DND-41 (cell line): ENCODE measurements around the gene DTD2.

Experiments
- ATAC-seq: fragments of 200-7000 bp; cut with Tn5 transposase; 3 replicates; pipeline ENCODE4 v1.9.1; 2021; ENCODE audit warnings: low read depth; ENCODE audit not compliant: insufficient read depth
- DNase-seq: peaks from one replicate; pipeline ENCODE4 v3.0.0-alpha.2; 2020
- H2AFZ ChIP-seq: 2 replicates; pipeline ENCODE4 v1.6.0; 2012; ENCODE audit warnings: low read depth, low read length
- H3K27ac ChIP-seq: 2 replicates; pipeline ENCODE4 v1.5.1; 2012; ENCODE audit warnings: low read length, inconsistent platforms
- H3K27me3 ChIP-seq: fragments of 200-600 bp; sonication (generic); 2 replicates; pipeline ENCODE4 v1.6.0; 2012; ENCODE audit warnings: low read length, mild to moderate bottlenecking, inconsistent platforms; ENCODE audit not compliant: insufficient read depth, poor library complexity
- H3K36me3 ChIP-seq: 2 replicates; pipeline ENCODE4 v1.5.1; 2012; ENCODE audit warnings: low read length, inconsistent platforms; ENCODE audit not compliant: insufficient read depth
- H3K4me1 ChIP-seq: 2 replicates; pipeline ENCODE4 v1.5.1; 2012; ENCODE audit warnings: mild to moderate bottlenecking, low read length; ENCODE audit not compliant: insufficient read depth
- H3K4me2 ChIP-seq: 2 replicates; pipeline ENCODE4 v1.6.0; 2012; ENCODE audit warnings: mild to moderate bottlenecking, moderate library complexity, low read length, inconsistent platforms; ENCODE audit not compliant: insufficient read depth
- H3K4me3 ChIP-seq, 2 experiments: fragments of 200-600 bp in 1 of 2; shearing (Covaris generic) in 1 of 2; 2 replicates each; pipeline ENCODE4 v1.5.1; 2012 to 2016; ENCODE audit warnings: inconsistent platforms in 2 of 2, low read length in 2 of 2, mild to moderate bottlenecking in 2 of 2, low read depth in 1 of 2, moderate library complexity in 1 of 2
- H3K79me2 ChIP-seq: 2 replicates; pipeline ENCODE4 v1.6.0; 2012; ENCODE audit warnings: low read length, inconsistent platforms; ENCODE audit not compliant: insufficient read depth
- H3K9ac ChIP-seq: 2 replicates; pipeline ENCODE4 v1.6.0; 2012; ENCODE audit warnings: low read depth, mild to moderate bottlenecking, inconsistent platforms, low read length, moderate library complexity
- H3K9me3 ChIP-seq: 2 replicates; pipeline ENCODE4 v1.5.1; 2012; ENCODE audit warnings: low read length, moderate library complexity, mild to moderate bottlenecking, inconsistent platforms; ENCODE audit not compliant: insufficient read depth, severe bottlenecking
- H4K20me1 ChIP-seq: 2 replicates; pipeline ENCODE4 v1.6.0; 2012; ENCODE audit warnings: low read length; ENCODE audit not compliant: insufficient read depth
- CTCF ChIP-seq: IDR thresholded peaks from 2 replicates; pipeline ENCODE4 v1.5.1; 2012; ENCODE audit warnings: borderline replicate concordance, low read length, moderate library complexity, mild to moderate bottlenecking; ENCODE audit not compliant: poor library complexity, severe bottlenecking; ENCODE audit errors: extremely low read depth
- EZH2 ChIP-seq: IDR thresholded peaks from 3 replicates; pipeline ENCODE4 v1.6.1; 2012; ENCODE audit warnings: borderline replicate concordance, low read depth, mild to moderate bottlenecking, moderate library complexity, low read length, inconsistent platforms; ENCODE audit not compliant: severe bottlenecking

Gene DTD2

GRCh38 chr14:31484754-31485153 is 27.4 kb upstream of the DTD2 start:
- H3K4me1 ChIP-seq = no peaks in the 10 kb centered on the region
- H3K27ac ChIP-seq = no peak overlapping the region
- no peaks in the 10 kb centered on the region for H3K27me3 ChIP-seq
- DNase-seq (no peak), ATAC-seq (no peak)
- H3K9me3 ChIP-seq = no peaks in the 10 kb centered on the region
- no peak overlapping the region for H3K4me2 ChIP-seq
- no peak overlapping the region for H2AFZ ChIP-seq
- H4K20me1 ChIP-seq = no peaks in the 10 kb centered on the region
- H3K36me3 ChIP-seq = no peaks in the 10 kb centered on the region
- H3K9ac ChIP-seq = no peak overlapping the region
- no peaks in the 10 kb centered on the region for H3K79me2 ChIP-seq
- no peak overlapping the region for H3K4me3 ChIP-seq
- TF ChIP-seq CTCF (no peak), EZH2 (no peak)

GRCh38 chr14:31480156-31480555 is 22.9 kb upstream of the DTD2 start:
- TF ChIP-seq CTCF (no peak), EZH2 (no peak)
- Histone ChIP-seq H3K4me3 (no peak overlapping the region), H2AFZ (no peak overlapping the region), H3K27ac (no peak overlapping the region), H3K9me3 (no peaks in the 10 kb centered on the region), H3K27me3 (peaks cover 6% of the 10 kb centered on the region), H3K4me2 (no peak overlapping the region), H3K4me1 (no peaks in the 10 kb centered on the region), H4K20me1 (no peaks in the 10 kb centered on the region), H3K36me3 (no peaks in the 10 kb centered on the region), H3K9ac (no peak overlapping the region), H3K79me2 (no peaks in the 10 kb centered on the region)
- ATAC-seq = no peak
- no peak for DNase-seq

- Histone ChIP-seq H3K27me3 (peaks cover 6% of the 10 kb centered on the region), H3K27ac (no peak overlapping the region), H4K20me1 (no peaks in the 10 kb centered on the region), H3K4me1 (no peaks in the 10 kb centered on the region), H3K36me3 (no peaks in the 10 kb centered on the region), H3K79me2 (no peaks in the 10 kb centered on the region), H3K4me3 (no peak overlapping the region), H2AFZ (no peak overlapping the region), H3K9ac (no peak overlapping the region), H3K9me3 (no peaks in the 10 kb centered on the region), H3K4me2 (no peak overlapping the region)
- ATAC-seq (no peak), DNase-seq (no peak)
- TF ChIP-seq CTCF (no peak), EZH2 (no peak)
Observed at GRCh38 chr14:31479027-31479426, 21.7 kb upstream of the DTD2 start.

- no peaks in the 10 kb centered on the region for H3K36me3 ChIP-seq
- no peak overlapping the region for H2AFZ ChIP-seq
- no peak for TF ChIP-seq EZH2
- TF ChIP-seq CTCF = no peak
- no peak for DNase-seq
- no peak overlapping the region for H3K9ac ChIP-seq
- H3K9me3 ChIP-seq = no peaks in the 10 kb centered on the region
- H3K79me2 ChIP-seq = no peaks in the 10 kb centered on the region
- no peak for ATAC-seq
- no peak overlapping the region for H3K4me3 ChIP-seq
- H4K20me1 ChIP-seq = no peaks in the 10 kb centered on the region
- no peaks in the 10 kb centered on the region for H3K4me1 ChIP-seq
- H3K4me2 ChIP-seq = no peak overlapping the region
- H3K27ac ChIP-seq = no peak overlapping the region
- peaks cover 6% of the 10 kb centered on the region for H3K27me3 ChIP-seq
Observed at GRCh38 chr14:31477248-31477647, 19.9 kb upstream of the DTD2 start.
